Stimulated activated CD8-positive, alpha-beta memory T cell treated with anti-CD3 and anti-CD28 coated beads, Interleukin-12 subunit alpha, Interleukin-12 subunit beta, amount 100 ng/mL, for 24 hours (primary cell): Measurements from ENCODE around the gene KIAA1671.
"Not testable (repeated sequence)": the region's sequence is repeated elsewhere in the genome, so short reads cannot be mapped to it uniquely, and the experiment has no call there.

ENCODE experiments used
- DNase-seq: peaks from one replicate; pipeline ENCODE4 v3.0.0-alpha.2; 2020; ENCODE audit errors: extremely low read depth

Gene KIAA1671

DNA sequence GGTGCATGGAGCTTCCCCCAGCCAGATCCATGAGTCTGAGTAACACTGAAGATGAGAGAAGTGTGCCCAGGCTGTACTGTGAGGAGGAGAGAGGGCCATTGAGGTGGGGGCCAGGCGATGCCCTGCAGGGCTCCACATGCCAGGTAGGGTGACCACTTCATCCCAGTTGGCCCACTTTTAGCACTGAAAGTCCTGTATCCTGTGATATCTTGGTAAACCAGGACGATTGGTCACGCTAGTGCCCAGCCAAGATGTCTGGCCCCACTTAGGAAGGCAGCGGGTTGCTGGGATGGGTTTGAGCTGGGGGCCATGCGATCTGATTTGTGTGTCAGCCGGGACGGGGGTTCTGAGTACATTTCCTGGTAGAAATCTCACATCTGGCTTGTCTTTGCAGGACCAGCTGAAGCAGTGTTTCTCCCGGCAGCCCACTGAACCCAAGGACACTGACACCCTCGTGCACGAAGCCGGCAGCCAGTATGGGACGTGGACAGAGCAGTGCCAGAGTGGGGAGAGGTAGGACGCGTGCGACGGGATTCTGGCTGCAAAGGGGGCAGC lies 218.0 kb downstream of the KIAA1671 start:
- DNase-seq = no peak

DNA sequence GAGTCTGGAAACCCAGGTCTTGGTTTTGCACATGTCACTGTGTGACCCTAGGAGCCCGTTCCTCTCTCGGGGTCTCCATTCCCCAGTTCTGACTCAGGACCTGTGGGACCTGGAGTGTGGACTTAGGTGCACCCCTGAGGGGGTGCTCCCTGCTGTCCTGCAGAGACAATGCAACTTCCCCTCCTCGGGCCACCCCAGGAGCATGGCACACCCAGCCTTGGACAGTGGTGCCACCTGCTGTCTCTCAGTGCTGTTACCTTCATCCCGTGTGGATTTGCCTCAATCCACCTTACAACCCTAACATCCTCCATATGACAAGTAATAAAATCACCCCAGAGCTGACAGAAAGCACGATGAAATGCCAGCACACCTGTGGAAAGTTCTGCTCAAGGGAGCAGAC lies 219.6 kb downstream of the KIAA1671 start:
- DNase-seq = no peak

- no peak for DNase-seq
Observed at GRCh38 chr22:25174156-25174887, 221.8 kb downstream of the KIAA1671 start.

DNA sequence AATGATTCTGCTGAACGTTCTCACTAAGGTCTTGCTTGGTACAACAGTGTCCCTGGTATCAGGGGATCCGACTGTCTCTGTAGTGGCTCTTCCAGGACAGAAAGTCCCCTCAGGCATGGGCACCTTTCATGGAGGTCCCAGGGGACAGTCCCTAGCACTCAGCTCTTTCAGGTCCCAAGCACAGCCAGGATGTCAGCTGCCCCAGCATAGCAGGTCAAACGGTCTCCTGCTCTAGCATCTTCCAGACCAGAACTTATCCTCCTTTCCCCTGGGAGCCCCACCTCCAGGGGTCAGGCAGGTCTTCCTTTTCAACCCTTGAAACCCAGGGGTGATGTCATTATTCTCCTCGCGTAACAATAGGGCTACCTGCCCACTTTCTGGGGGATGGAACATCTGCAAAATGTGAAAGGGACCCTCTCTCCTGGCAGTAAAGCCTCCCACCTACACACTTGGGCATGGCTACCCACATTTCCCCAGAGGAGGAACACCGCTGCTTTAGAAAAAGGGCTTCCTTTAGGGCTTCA lies 222.4 kb downstream of the KIAA1671 start:
- no peak for DNase-seq

DNA sequence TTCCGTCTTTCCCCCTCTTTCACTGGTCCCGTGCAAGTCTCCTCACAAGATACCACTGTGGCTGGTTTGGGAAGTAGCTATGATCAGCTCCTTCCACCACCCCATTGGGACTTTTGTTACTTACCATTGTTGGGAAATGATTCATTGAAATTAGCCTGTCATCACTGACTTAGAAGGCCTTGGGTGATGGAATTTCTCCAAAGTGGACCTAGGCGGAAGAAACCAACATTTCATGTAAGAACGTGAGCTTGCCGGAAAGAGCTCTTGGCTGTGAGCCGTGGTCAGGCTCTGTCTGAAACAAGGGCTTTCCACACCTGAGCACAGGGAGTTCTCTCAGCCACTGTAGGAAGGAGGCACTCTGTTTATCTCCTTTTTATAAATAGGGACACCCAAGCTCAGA lies 223.7 kb downstream of the KIAA1671 start:
- no peak for DNase-seq

DNA sequence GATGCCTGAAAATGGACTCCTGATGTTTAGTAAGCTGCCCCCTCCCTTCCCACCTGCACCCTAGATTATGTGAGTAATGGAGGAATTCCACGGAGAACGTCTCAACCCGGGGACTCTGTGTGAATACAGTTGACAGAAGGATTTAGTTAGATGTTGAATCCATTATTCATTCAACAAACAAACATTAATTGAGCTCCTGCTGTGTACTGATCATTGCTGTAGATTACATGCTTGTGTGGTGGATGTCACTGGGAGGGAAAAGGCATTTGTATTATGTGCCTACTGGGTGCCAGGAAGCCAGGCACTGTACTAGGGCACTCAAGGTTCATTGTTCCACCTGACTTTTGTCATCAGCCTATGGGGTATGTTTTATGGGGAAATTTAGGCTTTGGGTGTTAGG lies 224.3 kb downstream of the KIAA1671 start:
- no peak for DNase-seq

DNA sequence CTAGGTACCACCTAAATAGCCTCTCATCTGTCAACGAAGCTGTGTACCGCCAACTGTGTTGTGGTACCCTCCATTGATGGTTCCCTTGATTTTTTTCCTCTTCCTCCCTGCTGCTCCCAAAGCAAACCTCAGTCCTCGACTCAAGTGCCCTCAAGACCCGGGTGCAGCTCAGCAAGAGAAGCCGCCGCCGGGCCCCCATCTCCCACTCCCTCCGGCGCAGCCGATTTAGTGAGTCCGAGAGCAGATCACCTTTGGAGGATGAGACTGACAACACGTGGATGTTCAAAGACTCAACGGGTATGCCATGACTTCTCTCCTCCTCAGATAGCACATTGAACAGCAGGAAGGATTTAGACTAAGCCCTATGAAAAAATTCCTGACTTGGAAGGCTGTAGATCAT lies 224.7 kb downstream of the KIAA1671 start:
- DNase-seq = no peak

DNA sequence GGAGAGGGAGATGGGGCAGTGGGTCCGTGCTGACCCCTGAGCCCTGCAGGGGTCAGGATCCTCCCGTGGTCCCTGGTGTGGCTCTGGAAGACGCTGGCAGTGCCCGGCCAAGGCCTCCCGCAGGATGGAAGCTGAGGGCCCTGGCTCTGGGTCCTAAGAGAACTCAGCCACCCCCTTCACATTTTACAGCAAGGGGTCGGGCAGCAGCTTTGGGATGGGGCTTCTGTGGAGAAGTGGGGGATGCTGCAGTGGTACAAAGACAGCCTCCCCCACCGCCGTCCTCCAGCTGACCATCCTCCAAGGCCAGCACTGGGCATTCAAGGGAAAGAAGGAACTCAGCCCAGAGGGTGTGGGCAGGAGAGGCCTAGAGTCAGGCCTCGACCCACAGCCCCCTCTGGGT lies 225.4 kb downstream of the KIAA1671 start:
- DNase-seq = no peak

DNA sequence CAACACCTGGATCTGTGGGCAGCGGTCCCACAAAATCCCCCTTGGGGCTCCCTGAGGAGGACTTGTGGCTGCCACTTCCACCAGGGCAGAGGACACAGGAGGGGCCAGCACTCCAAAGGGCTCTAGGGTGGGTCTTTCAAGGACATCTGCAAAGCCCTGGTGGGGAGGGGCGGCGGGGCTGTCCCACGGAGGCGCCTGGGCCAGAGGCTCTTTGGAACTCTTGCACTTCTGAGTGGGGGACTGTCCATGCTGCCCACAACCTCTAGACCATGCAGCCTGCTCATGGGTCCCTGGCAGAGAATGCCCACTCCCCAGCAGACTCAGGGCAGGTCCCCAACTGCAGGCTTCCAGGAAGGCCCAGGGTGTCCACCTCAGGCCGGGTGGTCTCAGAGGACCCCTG lies 225.8 kb downstream of the KIAA1671 start:
- not testable (repeated sequence) for DNase-seq

GRCh38 chr22:25178869-25179631 lies 226.5 kb downstream of the KIAA1671 start:
- not testable (repeated sequence) for DNase-seq

GRCh38 chr22:25182131-25183110 lies 229.9 kb downstream of the KIAA1671 start:
- no peak for DNase-seq

DNA sequence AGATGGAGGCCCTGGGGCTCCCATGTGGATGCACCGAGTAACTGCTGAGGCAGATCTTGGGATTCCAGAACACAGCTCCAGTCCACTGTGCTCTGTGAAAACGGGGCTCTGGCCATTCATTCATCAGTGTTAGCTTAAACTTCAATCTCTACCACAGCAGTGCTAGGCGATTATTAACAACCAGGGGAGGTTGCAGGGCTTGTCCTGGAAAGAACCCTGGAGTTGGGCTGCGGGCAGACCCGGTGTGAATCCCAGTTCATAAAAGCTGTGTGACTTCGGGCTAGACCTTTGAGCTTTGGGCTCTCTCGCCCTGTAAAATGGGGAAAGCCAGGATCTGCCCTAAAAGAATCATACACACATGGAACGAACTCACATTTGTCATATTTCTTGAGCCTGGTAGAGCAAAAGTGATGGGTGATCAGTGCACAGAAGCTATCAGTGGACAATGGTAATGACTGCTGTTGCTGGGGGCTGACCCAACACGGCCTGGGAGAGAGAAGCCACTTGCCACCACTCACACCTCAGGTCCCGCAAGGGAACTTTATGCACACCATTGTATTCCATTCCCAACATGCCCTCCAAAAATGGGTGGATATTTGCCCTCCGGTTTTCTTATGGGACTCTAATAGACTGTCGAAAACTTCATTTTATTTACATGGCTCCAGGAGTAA lies 231.6 kb downstream of the KIAA1671 start:
- no peak for DNase-seq

DNA sequence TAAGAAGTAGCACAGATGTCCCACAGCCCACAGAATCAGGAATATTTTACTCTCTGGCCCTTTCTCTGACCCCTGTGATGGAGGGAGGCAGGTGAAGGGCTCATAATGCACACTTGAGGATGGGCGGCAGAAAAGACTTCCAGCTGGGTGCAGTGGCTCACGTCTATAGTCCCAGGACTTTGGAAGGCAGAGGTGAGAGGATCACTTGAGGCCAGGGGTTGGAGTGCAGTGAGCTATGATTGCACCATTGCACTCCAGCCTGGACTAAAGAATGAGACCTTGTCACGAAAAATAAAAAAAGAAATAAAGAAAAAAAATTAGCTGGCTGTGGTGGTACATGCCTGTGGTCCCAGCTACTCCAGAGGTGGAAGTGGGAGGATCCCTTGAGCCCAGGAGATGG lies 233.6 kb downstream of the KIAA1671 start:
- DNase-seq = no peak

DNA sequence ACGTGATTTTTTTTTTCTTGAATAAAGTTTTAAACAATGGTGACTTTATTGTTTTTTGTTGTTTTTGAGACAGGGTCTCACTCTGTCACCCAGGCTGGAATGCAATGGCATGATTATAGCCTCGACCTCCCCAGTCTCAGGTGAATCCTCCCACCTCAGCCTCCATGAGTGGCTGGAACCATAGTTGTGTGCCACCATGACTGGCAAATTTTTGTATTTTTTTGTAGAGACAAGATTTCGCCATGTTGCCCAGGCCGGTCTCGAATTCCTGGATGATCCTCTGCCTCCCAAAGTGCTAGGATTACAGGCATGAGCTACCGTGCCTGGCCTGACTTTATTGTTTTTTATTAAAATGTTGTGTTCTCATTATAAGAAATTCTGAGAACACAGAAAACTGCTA lies 235.0 kb downstream of the KIAA1671 start:
- DNase-seq = no peak

- no peak for DNase-seq
Observed at GRCh38 chr22:25192406-25192805, 239.9 kb downstream of the KIAA1671 start.

DNA sequence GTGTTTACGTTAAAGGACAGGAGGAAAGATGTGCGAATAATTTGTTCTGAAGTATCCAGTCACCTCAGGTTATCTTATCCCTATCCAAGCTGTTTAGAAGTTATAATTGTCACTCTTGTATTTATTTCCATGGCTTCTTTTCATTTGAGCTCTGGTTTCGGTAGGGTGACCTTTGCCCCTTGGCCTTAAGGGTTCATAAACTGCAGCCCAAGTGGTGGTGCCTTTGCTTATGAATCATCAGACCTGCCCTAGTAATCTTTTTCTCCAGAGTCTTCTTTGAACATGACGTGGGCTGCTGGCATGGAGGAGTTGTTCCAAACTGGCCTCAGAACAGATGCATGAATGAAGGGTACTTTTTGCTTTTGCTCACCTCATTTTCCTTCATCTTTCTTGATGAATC lies 240.6 kb downstream of the KIAA1671 start:
- no peak for DNase-seq

DNA sequence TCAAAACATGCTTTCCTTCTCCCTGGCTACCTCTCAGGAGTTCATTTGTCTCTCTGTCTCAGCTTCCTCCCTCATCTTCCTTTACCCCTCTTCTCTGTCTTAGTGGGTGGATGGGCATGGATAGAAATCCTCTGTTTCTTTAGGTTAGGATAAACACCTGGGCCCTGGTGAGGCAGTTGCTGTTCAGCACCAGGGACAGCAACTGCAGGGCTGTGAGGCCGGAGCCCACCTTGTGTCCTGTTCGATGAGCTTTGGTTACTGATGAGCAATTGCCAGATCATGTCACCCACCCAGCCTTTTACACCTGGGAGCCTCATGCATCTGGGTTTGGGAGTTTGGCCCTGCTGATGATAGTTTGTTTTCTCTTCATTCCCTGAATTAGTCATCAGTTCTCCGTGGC lies 241.0 kb downstream of the KIAA1671 start:
- DNase-seq = no peak

DNA sequence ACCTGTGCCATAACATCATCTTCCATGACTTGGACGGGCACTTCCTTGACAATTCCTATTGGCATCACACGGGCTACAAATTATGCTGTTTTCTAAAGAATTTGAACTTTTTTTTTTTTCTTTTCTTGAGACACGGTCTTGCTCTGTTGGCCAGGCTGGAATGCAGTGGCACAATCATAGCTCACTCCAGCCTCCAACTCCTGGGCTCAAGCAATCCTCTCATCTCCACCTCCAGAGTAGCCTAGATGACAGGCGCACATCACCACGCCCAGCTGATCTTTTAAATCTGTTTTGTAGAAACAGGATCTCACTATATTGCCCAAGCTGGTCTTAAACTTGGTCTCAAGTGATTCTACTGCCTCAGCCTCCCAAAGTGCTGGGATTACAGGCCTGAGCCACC lies 243.8 kb downstream of the KIAA1671 start:
- DNase-seq = no peak

DNA sequence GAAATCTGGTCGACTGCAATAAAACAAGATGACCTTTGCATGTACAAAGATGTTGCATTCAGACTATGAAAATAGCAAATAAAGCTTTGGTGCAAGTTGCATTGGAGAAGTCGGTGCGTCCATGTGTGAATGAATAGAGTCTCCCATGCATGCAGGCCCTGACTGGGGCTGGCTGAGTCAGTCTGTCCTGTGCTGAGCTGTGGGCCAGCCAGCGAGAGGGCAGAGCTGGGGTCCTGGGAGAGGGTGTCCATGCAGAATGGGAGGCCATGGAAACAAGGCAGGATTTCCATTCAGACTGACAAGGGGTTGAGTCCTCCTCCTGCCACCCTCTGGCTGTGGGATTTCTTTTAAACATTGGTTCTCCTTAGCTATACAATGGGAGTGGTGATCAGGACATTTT lies 244.8 kb downstream of the KIAA1671 start:
- DNase-seq = no peak

DNA sequence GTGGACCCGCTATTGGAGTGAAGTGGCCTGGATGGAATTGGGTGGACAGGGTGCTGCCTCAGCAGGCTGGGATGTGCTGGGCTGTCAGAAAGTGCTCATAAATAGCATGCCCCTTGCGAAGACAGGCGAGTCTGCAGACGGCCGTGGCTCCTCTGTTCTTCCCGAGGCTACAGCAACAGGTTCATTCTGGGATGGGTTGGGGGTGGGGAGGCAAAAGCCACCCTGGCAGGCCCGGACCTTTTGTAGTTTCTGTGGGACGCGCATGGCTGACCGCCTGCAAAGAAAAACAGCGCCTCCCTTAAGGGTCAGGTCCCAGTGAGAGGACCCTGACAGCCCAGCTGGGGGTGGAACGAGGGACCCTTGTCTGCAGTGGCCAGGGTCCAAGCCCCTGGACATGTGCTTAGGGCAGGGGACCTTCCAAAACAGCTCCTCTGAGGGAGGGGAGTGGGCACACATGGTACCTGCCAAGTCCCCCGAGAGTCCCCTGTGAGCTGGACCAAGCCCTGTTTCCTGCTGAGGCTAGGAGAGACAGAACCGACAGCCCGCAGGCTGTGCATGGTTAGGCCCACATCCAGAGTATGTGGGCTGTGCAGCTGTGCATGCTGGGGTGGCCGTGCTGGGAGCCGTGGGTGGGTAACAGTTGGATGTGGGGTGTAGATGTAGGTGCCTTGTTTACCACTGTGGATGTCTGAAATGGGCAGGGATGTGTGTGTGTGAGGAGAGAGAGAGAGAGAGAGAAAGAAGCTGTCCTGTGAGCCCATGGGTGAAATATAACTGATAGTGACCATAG lies 247.4 kb downstream of the KIAA1671 start, which contains the start of gene CRYBB3:
Gene CRYBB3 (plus strand): TSS at position 128 of the 790 bp plus-strand sequence. CDS start 1,539 bp downstream, outside the sequence.
- DNase-seq = no peak
